A673 (cell line): ENCODE data around the gene ANAPC16.

ENCODE experiments used
- CTCF ChIP-seq: fragments of 300-800, 200-600 bp; sonication (generic); conservative IDR thresholded peaks from 2 replicates; pipeline ENCODE4 v1.5.1; 2017; ENCODE audit warnings: low read depth, mild to moderate bottlenecking, antibody characterized with exemption, low read length, moderate library complexity, mixed read lengths
- EZH2 ChIP-seq: fragments of 200-600 bp; sonication (generic); IDR thresholded peaks from 2 replicates; pipeline ENCODE4 v1.6.1; 2017; ENCODE audit warnings: borderline replicate concordance, low read depth, mild to moderate bottlenecking, mixed read lengths, antibody characterized with exemption, low read length; ENCODE audit not compliant: poor library complexity, severe bottlenecking

GRCh38 chr10:72220637-72221036, 4.8 kb downstream of the ANAPC16 start:
- TF ChIP-seq CTCF (no peak), EZH2 (no peak)
